DOHH2 (cell line): Measurements from ENCODE around the gene PIM3.
A peak's percentile ranks its signal among the peaks of the same experiment; 100 is the strongest.

Experiments
- H3F3A ChIP-seq: fragments of 200-600 bp; sonication (generic), shearing (Covaris generic); 2 replicates; pipeline ENCODE4 v1.6.0; 2016; ENCODE audit warnings: antibody characterized with exemption, mild to moderate bottlenecking; ENCODE audit not compliant: control insufficient read depth, insufficient read depth
- H3K27ac ChIP-seq: fragments of 200-600 bp; sonication (generic); 2 replicates; pipeline ENCODE4 v1.5.1; 2014; ENCODE audit warnings: low read depth, mild to moderate bottlenecking, low read length, moderate library complexity
- H3K27me3 ChIP-seq: fragments of 200-600 bp; sonication (generic); 2 replicates; pipeline ENCODE4 v1.6.1; 2014; ENCODE audit warnings: mild to moderate bottlenecking, low read length, mixed read lengths; ENCODE audit not compliant: control insufficient read depth
- H3K36me3 ChIP-seq: fragments of 200-600 bp; sonication (generic); 2 replicates; pipeline ENCODE4 v1.6.1; 2014; ENCODE audit warnings: mild to moderate bottlenecking, low read length, moderate library complexity, mixed read lengths; ENCODE audit not compliant: control insufficient read depth
- H3K4me1 ChIP-seq: fragments of 200-600 bp; sonication (generic); 2 replicates; pipeline ENCODE4 v1.6.1; 2014; ENCODE audit warnings: mild to moderate bottlenecking, low read length, mixed read lengths; ENCODE audit not compliant: control insufficient read depth
- H3K4me2 ChIP-seq: fragments of 200-600 bp; sonication (generic); 2 replicates; pipeline ENCODE4 v1.6.0; 2014; ENCODE audit warnings: mild to moderate bottlenecking, low read length, moderate library complexity
- H3K4me3 ChIP-seq: fragments of 200-600 bp; sonication (generic); 2 replicates; pipeline ENCODE4 v1.5.1; 2014; ENCODE audit warnings: mild to moderate bottlenecking, low read length, mixed read lengths
- H3K79me2 ChIP-seq: fragments of 200-600 bp; sonication (generic); 2 replicates; pipeline ENCODE4 v1.6.1; 2014; ENCODE audit warnings: mild to moderate bottlenecking, low read length, mixed read lengths; ENCODE audit not compliant: control insufficient read depth
- H3K9me2 ChIP-seq: fragments of 200-600 bp; sonication (generic); replicated peaks from 2 replicates; pipeline ENCODE4 v1.6.1; 2014; ENCODE audit warnings: mild to moderate bottlenecking, low read length, mixed read lengths; ENCODE audit not compliant: control insufficient read depth
- H3K9me3 ChIP-seq: fragments of 200-600 bp; sonication (generic); 2 replicates; pipeline ENCODE4 v1.6.1; 2014; ENCODE audit warnings: antibody characterized with exemption, low read length, mixed read lengths; ENCODE audit not compliant: control insufficient read depth, insufficient read depth
- H4K20me1 ChIP-seq: fragments of 200-600 bp; sonication (generic); 2 replicates; pipeline ENCODE4 v1.6.0; 2014; ENCODE audit warnings: low read depth, mild to moderate bottlenecking, antibody characterized with exemption, low read length, moderate library complexity; ENCODE audit not compliant: control insufficient read depth, insufficient read depth
- EZH2phosphoT487 ChIP-seq: fragments of 200-600 bp; sonication (generic); IDR thresholded peaks from 2 replicates; pipeline ENCODE4 v1.6.1; 2017; ENCODE audit warnings: borderline replicate concordance, mild to moderate bottlenecking, antibody characterized with exemption, low read length, moderate library complexity, mixed read lengths
- TF ChIP-seq, protein P1 (sequence below): fragments of 200-600 bp; sonication (generic); IDR thresholded peaks from one replicate; pipeline ENCODE4 v1.5.1; 2014; ENCODE audit warnings: antibody characterized with exemption, mild to moderate bottlenecking, low read depth, low read length; ENCODE audit not compliant: poor library complexity, severe bottlenecking

The PIM3 gene

DNA sequence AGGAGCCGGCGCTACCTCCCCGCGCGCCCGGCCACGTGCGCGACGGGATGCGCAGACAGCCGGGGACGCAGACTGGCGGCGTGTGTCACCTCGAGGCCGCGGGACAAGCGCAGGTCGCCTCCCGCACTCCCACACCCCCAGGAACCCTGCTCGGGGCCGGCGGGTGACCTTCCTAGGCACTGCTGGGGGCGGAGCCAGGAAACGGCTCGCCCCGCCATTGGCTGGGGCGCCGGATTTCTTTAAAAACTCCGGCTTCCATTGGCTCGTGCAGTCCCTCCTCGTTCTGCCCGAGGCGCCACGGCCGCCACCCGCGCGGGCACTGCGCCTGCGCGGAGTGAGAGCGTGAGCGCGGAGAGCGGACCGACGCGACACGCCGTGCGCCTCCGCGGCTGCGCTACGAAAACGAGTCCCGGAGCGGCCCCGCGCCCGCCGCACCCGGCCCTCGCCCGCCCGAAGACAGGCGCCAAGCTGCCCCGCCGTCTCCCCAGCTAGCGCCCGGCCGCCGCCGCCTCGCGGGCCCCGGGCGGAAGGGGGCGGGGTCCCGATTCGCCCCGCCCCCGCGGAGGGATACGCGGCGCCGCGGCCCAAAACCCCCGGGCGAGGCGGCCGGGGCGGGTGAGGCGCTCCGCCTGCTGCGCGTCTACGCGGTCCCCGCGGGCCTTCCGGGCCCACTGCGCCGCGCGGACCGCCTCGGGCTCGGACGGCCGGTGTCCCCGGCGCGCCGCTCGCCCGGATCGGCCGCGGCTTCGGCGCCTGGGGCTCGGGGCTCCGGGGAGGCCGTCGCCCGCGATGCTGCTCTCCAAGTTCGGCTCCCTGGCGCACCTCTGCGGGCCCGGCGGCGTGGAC, at the start of gene PIM3:
Gene PIM3 (plus strand): TSS at position 614 of the 846 bp plus-strand sequence. CDS start 176 bp downstream, at position 790.
- H3K4me2 ChIP-seq = peak within 1 kb of the TSS; percentile 100
- no peaks in the 10 kb centered on the region for H3K9me3 ChIP-seq
- H3K79me2 ChIP-seq = peaks cover 46% of the 10 kb centered on the region
- no peaks in the 10 kb centered on the region for H3K27me3 ChIP-seq
- TF ChIP-seq EZH2phosphoT487 = no peak
- TF ChIP-seq, protein P1, sequence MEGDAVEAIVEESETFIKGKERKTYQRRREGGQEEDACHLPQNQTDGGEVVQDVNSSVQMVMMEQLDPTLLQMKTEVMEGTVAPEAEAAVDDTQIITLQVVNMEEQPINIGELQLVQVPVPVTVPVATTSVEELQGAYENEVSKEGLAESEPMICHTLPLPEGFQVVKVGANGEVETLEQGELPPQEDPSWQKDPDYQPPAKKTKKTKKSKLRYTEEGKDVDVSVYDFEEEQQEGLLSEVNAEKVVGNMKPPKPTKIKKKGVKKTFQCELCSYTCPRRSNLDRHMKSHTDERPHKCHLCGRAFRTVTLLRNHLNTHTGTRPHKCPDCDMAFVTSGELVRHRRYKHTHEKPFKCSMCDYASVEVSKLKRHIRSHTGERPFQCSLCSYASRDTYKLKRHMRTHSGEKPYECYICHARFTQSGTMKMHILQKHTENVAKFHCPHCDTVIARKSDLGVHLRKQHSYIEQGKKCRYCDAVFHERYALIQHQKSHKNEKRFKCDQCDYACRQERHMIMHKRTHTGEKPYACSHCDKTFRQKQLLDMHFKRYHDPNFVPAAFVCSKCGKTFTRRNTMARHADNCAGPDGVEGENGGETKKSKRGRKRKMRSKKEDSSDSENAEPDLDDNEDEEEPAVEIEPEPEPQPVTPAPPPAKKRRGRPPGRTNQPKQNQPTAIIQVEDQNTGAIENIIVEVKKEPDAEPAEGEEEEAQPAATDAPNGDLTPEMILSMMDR = no peak
- no peaks in the 10 kb centered on the region for H3K9me2 ChIP-seq
- H3K4me3 ChIP-seq = peak within 1 kb of the TSS; percentile 98
- peaks cover 12% of the 10 kb centered on the region for H3F3A ChIP-seq
- peaks cover 40% of the 10 kb centered on the region for H3K36me3 ChIP-seq
- H4K20me1 ChIP-seq = peaks cover 21% of the 10 kb centered on the region
- peaks cover 35% of the 10 kb centered on the region for H3K4me1 ChIP-seq
- peak within 1 kb of the TSS; percentile 67 for H3K27ac ChIP-seq

DNA sequence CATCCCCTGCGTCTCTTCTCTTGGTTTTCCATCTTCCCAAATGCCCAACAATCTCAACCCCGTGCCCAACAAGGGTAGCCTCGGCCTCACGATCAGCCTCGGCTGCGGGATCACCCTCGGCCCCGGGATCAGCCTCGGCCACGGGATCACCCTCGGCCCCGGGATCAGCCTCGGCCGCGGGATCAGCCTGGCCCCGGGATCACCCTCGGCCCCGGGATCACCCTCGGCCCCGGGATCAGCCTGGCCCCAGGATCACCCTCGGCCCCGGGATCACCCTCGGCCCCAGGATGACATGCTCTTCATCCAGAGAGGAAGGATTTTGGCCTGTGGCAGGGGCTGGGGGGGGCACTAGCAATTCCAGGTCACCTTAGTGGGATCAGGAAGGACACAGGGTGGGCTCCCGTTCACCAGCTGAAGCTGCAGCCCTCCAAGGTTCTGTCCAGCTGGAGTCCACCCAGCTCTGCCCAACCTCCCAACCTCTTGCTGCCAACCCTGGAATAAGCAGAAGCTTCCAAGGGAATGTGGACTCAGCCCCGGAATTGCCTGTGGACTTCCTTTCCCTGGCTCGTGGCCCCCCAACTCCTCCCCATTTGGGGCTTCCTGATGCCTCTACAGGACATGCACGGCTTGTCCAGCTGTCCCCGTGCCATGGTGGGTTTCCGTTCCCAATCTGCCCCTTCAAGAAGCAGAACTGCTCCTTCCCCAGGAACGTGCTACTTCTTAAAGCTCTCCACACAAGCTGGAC, 48.5 kb upstream of the PIM3 start:
- Histone ChIP-seq H3K9me3 (no peaks in the 10 kb centered on the region), H3K9me2 (no peaks in the 10 kb centered on the region), H3K4me3 (no peak overlapping the region), H4K20me1 (no peaks in the 10 kb centered on the region), H3K4me1 (peaks cover 6% of the 10 kb centered on the region), H3K36me3 (peaks cover 38% of the 10 kb centered on the region), H3K27ac (no peak overlapping the region), H3F3A (no peaks in the 10 kb centered on the region), H3K4me2 (no peak overlapping the region), H3K27me3 (no peaks in the 10 kb centered on the region), H3K79me2 (peaks cover 30% of the 10 kb centered on the region)
- no peak for TF ChIP-seq EZH2phosphoT487
- TF ChIP-seq, protein P1 = no peak

DNA sequence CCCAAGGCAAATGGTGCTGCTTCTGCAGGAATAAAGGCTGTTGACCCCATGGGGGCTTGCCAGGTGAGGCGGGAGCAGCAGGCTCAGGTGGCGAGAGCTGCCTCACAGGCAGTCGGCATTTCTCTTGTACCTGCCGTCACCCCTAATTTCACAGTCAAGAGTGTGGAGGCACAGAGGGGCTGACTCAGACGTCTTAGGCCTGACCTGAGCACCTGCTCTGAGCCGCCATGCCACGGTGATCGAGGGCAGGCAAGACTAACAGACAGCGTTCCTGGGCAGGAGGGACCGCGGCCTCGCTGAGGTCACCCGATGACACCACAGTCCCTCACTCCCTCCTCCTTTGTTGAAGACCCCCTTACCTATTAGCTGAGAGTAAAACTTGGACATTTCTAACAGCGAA, 47.5 kb upstream of the PIM3 start:
- no peaks in the 10 kb centered on the region for H4K20me1 ChIP-seq
- H3K27ac ChIP-seq = no peak overlapping the region
- peaks cover 36% of the 10 kb centered on the region for H3K36me3 ChIP-seq
- no peaks in the 10 kb centered on the region for H3K9me2 ChIP-seq
- peaks cover 36% of the 10 kb centered on the region for H3K79me2 ChIP-seq
- H3K9me3 ChIP-seq = no peaks in the 10 kb centered on the region
- no peaks in the 10 kb centered on the region for H3K27me3 ChIP-seq
- TF ChIP-seq, protein P1 = no peak
- no peaks in the 10 kb centered on the region; the same call in 1 of the 2 replicates for H3F3A ChIP-seq
- no peak overlapping the region for H3K4me3 ChIP-seq
- no peak overlapping the region for H3K4me2 ChIP-seq
- peaks cover 10% of the 10 kb centered on the region for H3K4me1 ChIP-seq
